Germinal center (tissue), 1 donor: Measurements from ENCODE around the gene TPM4.
A peak's percentile ranks its signal among the peaks of the same experiment; 100 is the strongest.

Experiments
- DNase-seq: peaks from one replicate; pipeline ENCODE4 v3.0.0; 2012; ENCODE audit warnings: mixed read lengths, low spot score

The TPM4 gene

GRCh38 chr19:16131648-16132047, 55.4 kb downstream of the TPM4 start:
- no peak for DNase-seq

GRCh38 chr19:16133818-16134217, 57.5 kb downstream of the TPM4 start:
- no peak for DNase-seq

GRCh38 chr19:16134510-16134909, 58.2 kb downstream of the TPM4 start:
- DNase-seq = no peak

- DNase-seq = no peak
These were observed 59.3 kb downstream of the TPM4 start for GRCh38 chr19:16135430-16136127.

- no peak for DNase-seq
These were observed 60.1 kb downstream of the TPM4 start for GRCh38 chr19:16136185-16136999.

- DNase-seq = no peak
These were observed 63.5 kb downstream of the TPM4 start for GRCh38 chr19:16139752-16140151.

- DNase-seq = peak; percentile 80
These were observed 64.7 kb downstream of the TPM4 start for GRCh38 chr19:16141043-16141442.

GRCh38 chr19:16142032-16142580, 65.8 kb downstream of the TPM4 start:
- DNase-seq = no peak

- peak; percentile 87 for DNase-seq
These were observed 67.3 kb downstream of the TPM4 start, which contains the start of gene HSH2D for GRCh38 chr19:16143399-16144215. TSS of gene HSH2D (plus strand) at chr19:16143685. CDS start at chr19:16148751, 5,066 bp downstream.

GRCh38 chr19:16144216-16144581, 67.9 kb downstream of the TPM4 start:
- DNase-seq = no peak

- DNase-seq = no peak
These were observed 69.8 kb downstream of the TPM4 start for GRCh38 chr19:16146112-16146511.

GRCh38 chr19:16148443-16149229, 72.3 kb downstream of the TPM4 start:
- no peak for DNase-seq
